ENCODE results near the gene TOPBP1. TPM values are rescaled to one million over a fixed set of nuclear protein-coding genes. Genes with fewer than 3 reads are reported as not detected.

Gene TOPBP1
- total and polyA plus RNA-seq, 2 of the 4 experiments (the other 2 are of a cell fraction): 19.5 to 50.5 TPM

GRCh38 chr3:133672461-133672860 lies 10.7 kb upstream of the TOPBP1 start:
- Histone ChIP-seq H2BK120ac (ENCODE audit: low read depth, low read length) (no peak overlapping the region), H3K14ac (replicated peaks; ENCODE audit: low read depth, low read length) (no peak overlapping the region), H3K56ac (ENCODE audit: extremely low read depth, insufficient read depth, low read length) (no peak overlapping the region), H3K36me3 (ENCODE audit: control insufficient read depth, insufficient read depth, low read length) (no peaks in the 10 kb centered on the region), H3K9me3 (ENCODE audit: control insufficient read depth, insufficient read depth, low read length) (no peaks in the 10 kb centered on the region), H3K4ac (ENCODE audit: low read depth, low read length) (no peak overlapping the region), H3K23ac (ENCODE audit: low read depth, low read length) (no peak overlapping the region), H3K79me1 (ENCODE audit: low read depth in 1 of 2, low read length in 2 of 2) (no peaks in the 10 kb centered on the region), H2AFZ (replicated peaks; ENCODE audit: low read length, poor library complexity) (no peak overlapping the region), H3K27ac (ENCODE audit: insufficient read depth, low read length) (no peak overlapping the region), H4K5ac (ENCODE audit: low read depth, low read length) (no peak overlapping the region), H4K8ac (ENCODE audit: low read depth in 2 of 2, low read length in 2 of 2) (no peak overlapping the region), H3K18ac (ENCODE audit: low read depth, low read length) (no peak overlapping the region), H2BK5ac (ENCODE audit: low read depth, low read length, poor library complexity, severe bottlenecking) (no peak overlapping the region), H3K4me1 (ENCODE audit: control insufficient read depth, insufficient read depth, low read length) (peaks cover 3% of the 10 kb centered on the region), H3K27me3 (ENCODE audit: control insufficient read depth, insufficient read depth, low read length) (peaks cover 34% of the 10 kb centered on the region), H2AK5ac (ENCODE audit: low read depth, low read length) (no peak overlapping the region), H4K20me1 (ENCODE audit: insufficient read depth, low read length) (no peaks in the 10 kb centered on the region), H3K9me1 (ENCODE audit: insufficient read depth, low read length) (no peaks in the 10 kb centered on the region), H4K91ac (ENCODE audit: insufficient read depth, low read depth, low read length) (no peak overlapping the region), H2BK15ac (ENCODE audit: low read depth, low read length) (no peak overlapping the region), H2AK9ac (replicated peaks; ENCODE audit: low read depth, low read length, poor library complexity) (no peak overlapping the region), H3K4me2 (ENCODE audit: low read depth, low read length) (no peak overlapping the region), H3K4me3 (ENCODE audit: insufficient read depth, low read depth, low read length) (no peak overlapping the region), H3K9ac (ENCODE audit: low read depth, low read length) (no peak overlapping the region), H2BK20ac (ENCODE audit: low read depth, low read length) (no peak overlapping the region)
- BruUV-seq (replicated peaks): no TSS peak
- in situ Hi-C loops (cut with MboI; ENCODE audit: low sequenced_read_pairs) (no loop called here), dilution Hi-C loops (cut with HindIII; ENCODE audit: low sequenced_read_pairs, unreplicated experiment) (no loop called here), intact Hi-C loops (cut with micrococcal nuclease) (no loop called here)
- 83% methylated on average over 1 of the region's 2 CpGs; no CpG with 5 or more reads in 1 of the 2 experiments for whole genome bisulfite sequencing, 2 experiments (ENCODE audit: extremely low coverage in 2 of 2, insufficient read length in 1 of 2)
- POLR2A ChIA-PET (ENCODE audit: unreplicated experiment): no interaction called here
- CTCF ChIA-PET: no interaction called here
- no peak for ATAC-seq (ENCODE audit: low read depth)
- TF ChIP-seq CHD1 (IDR thresholded peaks at IDR 0.05; ENCODE audit: low read depth, low read length) (no peak), POLR2A (IDR thresholded peaks at IDR 0.05; ENCODE audit: low read depth, low read length) (no peak), CTCF (conservative IDR thresholded peaks at IDR 0.05; ENCODE audit: low read depth, low read length) (no peak), USF2 (IDR thresholded peaks at IDR 0.05; ENCODE audit: low read depth, low read length) (no peak), RCOR1 (IDR thresholded peaks at IDR 0.05; ENCODE audit: insufficient replicate concordance, low read length) (no peak), MAZ (IDR thresholded peaks at IDR 0.05; ENCODE audit: borderline replicate concordance, low read depth, low read length) (no peak), MAFK (IDR thresholded peaks at IDR 0.05; ENCODE audit: low read depth, low read length) (no peak), ELK1 (IDR thresholded peaks at IDR 0.05; ENCODE audit: borderline replicate concordance, low read depth, low read length) (no peak), RFX5 (IDR thresholded peaks at IDR 0.05; ENCODE audit: low read depth, low read length) (no peak), CEBPB (IDR thresholded peaks at IDR 0.05; ENCODE audit: low read depth, low read length) (no peak), MXI1 (IDR thresholded peaks at IDR 0.05; ENCODE audit: borderline replicate concordance, low read depth, low read length) (no peak), SMC3 (IDR thresholded peaks at IDR 0.05; ENCODE audit: low read depth, low read length) (no peak), FOS (IDR thresholded peaks at IDR 0.05; ENCODE audit: low read depth, low read length) (no peak), BHLHE40 (IDR thresholded peaks at IDR 0.05; ENCODE audit: low read depth, low read length) (no peak), NFE2L2 (IDR thresholded peaks at IDR 0.05; ENCODE audit: low read depth, low read length) (no peak), RAD21 (IDR thresholded peaks at IDR 0.05; ENCODE audit: low read length) (no peak)
- DNase-seq: no peak
